ENCODE data around the gene FA2H. TPM values are rescaled to one million over a fixed set of nuclear protein-coding genes. Genes with fewer than 3 reads are reported as not detected.

FA2H gene
- total and polyA plus RNA-seq, 2 of the 13 experiments (the other 11 are each of a cell fraction or from before 2014, with no cell fraction given), result 0.20 TPM; not detected in 1

GRCh38 chr16:74813109-74813641, 38.6 kb upstream of the FA2H start (continued):
- TF ChIP-seq HOXA9 (CRISPR knock-in tag; IDR thresholded peaks at IDR 0.05; ENCODE audit: borderline replicate concordance) (no peak), NAIF1 (CRISPR knock-in tag; IDR thresholded peaks at IDR 0.05; ENCODE audit: borderline replicate concordance) (no peak), CENPX (CRISPR knock-in tag; IDR thresholded peaks at IDR 0.05) (no peak), MEIS2 (CRISPR knock-in tag; IDR thresholded peaks at IDR 0.05) (peak; percentile 65; the same call in 1 of the 2 replicates), HDAC2 (CRISPR knock-in tag; IDR thresholded peaks at IDR 0.05) (peak; percentile 69), ZNF670 (CRISPR knock-in tag; IDR thresholded peaks at IDR 0.05; ENCODE audit: borderline replicate concordance) (no peak; the same call in 1 of the 2 replicates), ZNF407 (CRISPR knock-in tag; IDR thresholded peaks at IDR 0.05; ENCODE audit: not compliant biosample characterization) (no peak), GTF2F1 (IDR thresholded peaks at IDR 0.05; ENCODE audit: low read length) (no peak), ZFP1 (CRISPR knock-in tag; IDR thresholded peaks at IDR 0.05) (no peak), SP5 (CRISPR knock-in tag; IDR thresholded peaks at IDR 0.05; ENCODE audit: borderline replicate concordance, low read depth) (no peak), ARNTL (CRISPR knock-in tag; IDR thresholded peaks at IDR 0.05) (peak; percentile 76; the same call in 1 of the 2 replicates), ZSCAN9 (CRISPR knock-in tag; IDR thresholded peaks at IDR 0.05; ENCODE audit: borderline replicate concordance) (no peak), NFE2L1 (CRISPR knock-in tag; IDR thresholded peaks at IDR 0.05; ENCODE audit: borderline replicate concordance) (no peak), CBFB (CRISPR knock-in tag; IDR thresholded peaks at IDR 0.05) (peak; percentile 91), TEAD2 (CRISPR knock-in tag; IDR thresholded peaks at IDR 0.05) (no peak), KDM5A (IDR thresholded peaks at IDR 0.05; ENCODE audit: borderline replicate concordance, low read length) (no peak)
- TF ChIP-seq, protein P1, sequence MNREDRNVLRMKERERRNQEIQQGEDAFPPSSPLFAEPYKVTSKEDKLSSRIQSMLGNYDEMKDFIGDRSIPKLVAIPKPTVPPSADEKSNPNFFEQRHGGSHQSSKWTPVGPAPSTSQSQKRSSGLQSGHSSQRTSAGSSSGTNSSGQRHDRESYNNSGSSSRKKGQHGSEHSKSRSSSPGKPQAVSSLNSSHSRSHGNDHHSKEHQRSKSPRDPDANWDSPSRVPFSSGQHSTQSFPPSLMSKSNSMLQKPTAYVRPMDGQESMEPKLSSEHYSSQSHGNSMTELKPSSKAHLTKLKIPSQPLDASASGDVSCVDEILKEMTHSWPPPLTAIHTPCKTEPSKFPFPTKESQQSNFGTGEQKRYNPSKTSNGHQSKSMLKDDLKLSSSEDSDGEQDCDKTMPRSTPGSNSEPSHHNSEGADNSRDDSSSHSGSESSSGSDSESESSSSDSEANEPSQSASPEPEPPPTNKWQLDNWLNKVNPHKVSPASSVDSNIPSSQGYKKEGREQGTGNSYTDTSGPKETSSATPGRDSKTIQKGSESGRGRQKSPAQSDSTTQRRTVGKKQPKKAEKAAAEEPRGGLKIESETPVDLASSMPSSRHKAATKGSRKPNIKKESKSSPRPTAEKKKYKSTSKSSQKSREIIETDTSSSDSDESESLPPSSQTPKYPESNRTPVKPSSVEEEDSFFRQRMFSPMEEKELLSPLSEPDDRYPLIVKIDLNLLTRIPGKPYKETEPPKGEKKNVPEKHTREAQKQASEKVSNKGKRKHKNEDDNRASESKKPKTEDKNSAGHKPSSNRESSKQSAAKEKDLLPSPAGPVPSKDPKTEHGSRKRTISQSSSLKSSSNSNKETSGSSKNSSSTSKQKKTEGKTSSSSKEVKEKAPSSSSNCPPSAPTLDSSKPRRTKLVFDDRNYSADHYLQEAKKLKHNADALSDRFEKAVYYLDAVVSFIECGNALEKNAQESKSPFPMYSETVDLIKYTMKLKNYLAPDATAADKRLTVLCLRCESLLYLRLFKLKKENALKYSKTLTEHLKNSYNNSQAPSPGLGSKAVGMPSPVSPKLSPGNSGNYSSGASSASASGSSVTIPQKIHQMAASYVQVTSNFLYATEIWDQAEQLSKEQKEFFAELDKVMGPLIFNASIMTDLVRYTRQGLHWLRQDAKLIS (CRISPR knock-in tag; IDR thresholded peaks at IDR 0.05), result no peak
